Measurements from ENCODE around the gene CDC45.

GRCh38 chr22:19517171-19517500 lies 37.4 kb downstream of the CDC45 start:
- TF ChIP-seq, protein P1, sequence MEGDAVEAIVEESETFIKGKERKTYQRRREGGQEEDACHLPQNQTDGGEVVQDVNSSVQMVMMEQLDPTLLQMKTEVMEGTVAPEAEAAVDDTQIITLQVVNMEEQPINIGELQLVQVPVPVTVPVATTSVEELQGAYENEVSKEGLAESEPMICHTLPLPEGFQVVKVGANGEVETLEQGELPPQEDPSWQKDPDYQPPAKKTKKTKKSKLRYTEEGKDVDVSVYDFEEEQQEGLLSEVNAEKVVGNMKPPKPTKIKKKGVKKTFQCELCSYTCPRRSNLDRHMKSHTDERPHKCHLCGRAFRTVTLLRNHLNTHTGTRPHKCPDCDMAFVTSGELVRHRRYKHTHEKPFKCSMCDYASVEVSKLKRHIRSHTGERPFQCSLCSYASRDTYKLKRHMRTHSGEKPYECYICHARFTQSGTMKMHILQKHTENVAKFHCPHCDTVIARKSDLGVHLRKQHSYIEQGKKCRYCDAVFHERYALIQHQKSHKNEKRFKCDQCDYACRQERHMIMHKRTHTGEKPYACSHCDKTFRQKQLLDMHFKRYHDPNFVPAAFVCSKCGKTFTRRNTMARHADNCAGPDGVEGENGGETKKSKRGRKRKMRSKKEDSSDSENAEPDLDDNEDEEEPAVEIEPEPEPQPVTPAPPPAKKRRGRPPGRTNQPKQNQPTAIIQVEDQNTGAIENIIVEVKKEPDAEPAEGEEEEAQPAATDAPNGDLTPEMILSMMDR (IDR thresholded peaks at IDR 0.05) = no peak
- TF ChIP-seq POLR2A (IDR thresholded peaks at IDR 0.05) (no peak), POLR2AphosphoS5 (IDR thresholded peaks at IDR 0.05) (no peak)

Data from sigmoid colon (tissue), 4 donors.